A172 (cell line): ENCODE results near the gene SPSB3. TPM values are rescaled to one million over a fixed set of nuclear protein-coding genes. Genes with fewer than 3 reads are reported as not detected.

Experiments
- DNase-seq: peaks from one replicate; pipeline ENCODE4 v3.0.0-alpha.2; 2015; ENCODE audit warnings: low spot score
- total RNA-seq: library from RNA; depleted of rRNA; stranded (reverse); fragments of >200 nt; shearing (Covaris generic); gene quantifications from 2 replicates; pipeline ENCODE4 v1.2.3, GENCODE V29; 2014

SPSB3 gene
- total RNA-seq, 1 experiment from 2014 or later, result 36.7 TPM

DNA sequence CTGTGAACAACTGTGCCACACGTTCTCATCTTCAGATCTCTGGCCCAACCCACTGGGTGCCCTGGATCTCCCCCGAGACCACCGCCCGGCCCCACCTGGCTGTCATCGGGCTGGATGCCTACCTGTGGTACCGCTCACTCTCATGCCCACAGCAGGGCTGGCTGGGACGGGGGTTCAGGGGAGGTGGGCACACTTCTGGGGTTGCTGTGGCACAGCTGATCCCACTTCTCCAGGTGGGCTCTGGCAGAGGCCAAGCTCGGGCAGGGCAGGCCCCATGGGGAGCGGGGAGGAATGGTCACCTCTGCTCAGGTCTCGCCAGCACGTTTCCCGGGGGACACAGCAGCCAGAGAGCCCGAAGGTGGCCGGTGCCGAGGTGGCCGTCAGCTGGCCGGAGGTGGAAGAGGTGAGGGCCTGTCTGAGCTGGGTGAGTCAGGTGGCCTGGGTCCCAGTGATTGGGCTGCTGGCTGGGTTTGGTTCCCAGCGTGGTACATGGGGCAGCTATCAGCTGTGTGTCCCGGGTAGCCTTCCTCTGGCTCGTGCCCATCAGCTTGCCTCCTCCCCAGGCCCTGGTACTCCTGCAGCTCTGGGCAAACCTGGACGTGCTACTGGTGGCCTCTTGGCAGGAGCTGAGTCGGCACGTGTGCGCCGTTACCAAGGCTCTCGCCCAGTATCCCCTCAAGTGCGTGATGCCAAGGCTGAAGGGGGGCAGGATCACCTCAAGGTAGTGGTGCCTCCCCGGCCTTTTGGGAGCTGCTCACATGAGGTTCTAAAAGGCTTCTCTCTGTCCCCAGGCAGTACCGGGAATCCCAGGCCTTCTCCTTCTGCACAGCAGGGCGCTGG lies 7.1 kb downstream of the SPSB3 start:
- DNase-seq, result no peak

DNA sequence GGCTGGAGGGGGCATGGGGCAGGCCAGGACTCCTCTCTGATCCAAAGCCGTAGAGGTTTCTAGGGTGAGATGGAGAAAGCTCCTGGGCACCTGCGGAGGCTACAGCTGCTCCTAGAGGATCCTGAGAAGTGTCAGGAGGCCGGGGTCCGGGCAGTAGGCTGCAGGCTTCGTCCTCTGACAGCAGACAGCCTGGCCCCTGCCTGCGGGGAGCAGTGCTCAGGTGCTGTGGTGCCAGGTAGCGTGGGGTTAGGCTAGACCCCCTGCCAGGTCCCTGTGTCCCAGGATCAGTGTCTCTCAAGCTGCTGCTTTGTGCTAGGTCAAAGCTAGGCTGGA lies 8.0 kb downstream of the SPSB3 start:
- no peak for DNase-seq

GRCh38 chr16:1773703-1774447 lies 8.5 kb downstream of the SPSB3 start:
- no peak for DNase-seq

- peak; percentile 66 for DNase-seq
Observed at GRCh38 chr16:1772908-1773702, 9.3 kb downstream of the SPSB3 start, which contains the start of gene MRPS34. Gene MRPS34 (minus strand): TSS chr16:1773134. CDS start chr16:1773119, 15 bp downstream.

- DNase-seq, result no peak
Observed at GRCh38 chr16:1772362-1772907, 9.9 kb downstream of the SPSB3 start, which contains the start of gene EME2. Gene EME2 (plus strand): TSS chr16:1772810. CDS start chr16:1773228, 418 bp downstream.

DNA sequence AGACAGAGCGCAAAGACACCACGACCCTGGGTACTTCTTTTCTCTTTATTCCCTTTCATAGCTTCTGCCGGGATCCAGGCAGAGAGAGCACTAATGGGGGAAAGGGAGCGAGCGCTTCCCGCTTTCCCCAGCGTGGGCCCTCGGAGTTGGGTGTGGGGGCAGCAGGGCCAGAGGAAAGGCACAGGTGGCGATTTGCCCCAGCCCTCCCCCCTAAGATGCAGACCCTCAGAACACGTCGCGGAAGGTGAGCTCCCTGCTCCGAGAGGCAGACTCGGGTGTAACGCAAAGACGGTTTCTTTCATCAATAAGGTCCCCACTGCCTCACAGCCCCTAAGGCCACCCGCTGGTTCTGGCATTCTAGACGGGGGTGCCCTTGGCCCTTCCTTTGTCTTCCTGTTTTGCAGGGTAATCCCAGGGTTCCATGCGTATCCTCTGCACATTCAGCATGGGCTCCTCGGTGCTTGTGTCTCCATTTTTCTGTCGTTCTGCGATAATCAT lies 10.5 kb downstream of the SPSB3 start:
- no peak for DNase-seq

DNA sequence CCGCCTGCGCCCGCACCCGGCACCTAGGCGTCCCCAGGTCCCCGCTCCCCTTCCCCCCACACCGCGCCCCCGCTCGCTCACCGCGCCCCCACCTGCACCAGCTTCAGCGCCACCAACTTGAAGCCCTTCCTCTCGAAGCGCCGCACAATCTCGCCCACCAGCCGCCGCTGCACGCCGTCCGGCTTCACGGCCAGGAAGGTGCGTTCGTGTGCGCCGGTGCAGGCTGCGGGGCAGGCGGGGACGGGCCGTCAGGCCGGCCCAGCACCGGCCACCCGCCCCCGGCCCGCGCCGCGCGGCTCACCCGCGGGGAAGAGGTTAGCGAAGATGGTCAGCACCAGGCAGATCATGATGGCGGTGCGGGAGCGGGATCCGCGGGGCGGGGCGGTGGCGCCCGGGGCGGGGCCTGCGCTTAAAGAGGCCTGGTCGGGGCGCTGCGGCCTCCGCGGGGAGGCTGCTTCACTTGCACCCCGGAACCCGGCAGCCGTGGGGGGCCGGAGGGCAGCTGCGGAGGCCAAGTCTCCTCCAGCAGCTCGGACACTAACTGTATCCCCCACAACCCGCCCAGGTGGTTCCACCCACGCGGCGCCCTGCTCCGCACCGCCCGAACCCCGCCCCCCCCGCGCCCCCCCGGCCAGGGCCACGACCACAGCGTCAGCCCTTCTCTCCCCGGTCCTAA lies 11.0 kb downstream of the SPSB3 start, which contains the start of gene NME3:
TSS of gene NME3 (minus strand) at position 356 of the 676 bp plus-strand sequence. CDS start at position 347, 9 bp downstream.
- DNase-seq, result no peak

GRCh38 chr16:1770328-1771187 lies 11.8 kb downstream of the SPSB3 start:
- no peak for DNase-seq

GRCh38 chr16:1769402-1770300 lies 12.7 kb downstream of the SPSB3 start:
- DNase-seq, result no peak

DNA sequence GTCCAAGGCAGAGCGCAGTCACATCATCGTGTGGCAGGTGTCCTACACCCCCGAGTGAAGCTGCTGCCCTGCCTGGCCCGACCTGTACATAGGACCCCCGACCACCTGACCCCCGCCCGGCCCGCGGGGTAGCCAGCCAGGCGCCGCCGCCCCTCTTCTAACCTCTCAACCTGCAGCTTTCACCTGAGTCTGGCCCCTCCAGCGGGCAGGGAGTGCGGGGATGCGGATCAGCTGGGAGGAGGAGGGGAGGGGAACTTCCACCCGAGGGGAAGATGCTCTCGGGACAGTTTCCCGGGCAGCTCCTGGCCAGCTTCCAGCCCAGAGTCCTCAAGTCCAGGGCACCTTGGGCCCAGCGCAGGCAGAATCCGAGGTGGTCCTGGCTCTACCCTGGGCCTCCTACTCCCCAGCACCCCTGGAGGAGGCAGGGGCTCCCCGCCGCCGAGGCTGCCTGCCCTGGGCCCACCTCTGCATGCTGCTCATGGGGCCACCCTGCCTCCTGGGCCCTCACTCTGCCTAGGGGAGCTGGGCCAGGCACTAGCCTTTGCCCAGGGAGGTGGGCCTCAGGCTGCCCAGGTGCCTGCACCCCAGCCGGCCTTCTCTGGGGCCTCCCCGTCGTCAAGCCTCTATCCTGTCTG lies 13.5 kb downstream of the SPSB3 start:
- no peak for DNase-seq

DNA sequence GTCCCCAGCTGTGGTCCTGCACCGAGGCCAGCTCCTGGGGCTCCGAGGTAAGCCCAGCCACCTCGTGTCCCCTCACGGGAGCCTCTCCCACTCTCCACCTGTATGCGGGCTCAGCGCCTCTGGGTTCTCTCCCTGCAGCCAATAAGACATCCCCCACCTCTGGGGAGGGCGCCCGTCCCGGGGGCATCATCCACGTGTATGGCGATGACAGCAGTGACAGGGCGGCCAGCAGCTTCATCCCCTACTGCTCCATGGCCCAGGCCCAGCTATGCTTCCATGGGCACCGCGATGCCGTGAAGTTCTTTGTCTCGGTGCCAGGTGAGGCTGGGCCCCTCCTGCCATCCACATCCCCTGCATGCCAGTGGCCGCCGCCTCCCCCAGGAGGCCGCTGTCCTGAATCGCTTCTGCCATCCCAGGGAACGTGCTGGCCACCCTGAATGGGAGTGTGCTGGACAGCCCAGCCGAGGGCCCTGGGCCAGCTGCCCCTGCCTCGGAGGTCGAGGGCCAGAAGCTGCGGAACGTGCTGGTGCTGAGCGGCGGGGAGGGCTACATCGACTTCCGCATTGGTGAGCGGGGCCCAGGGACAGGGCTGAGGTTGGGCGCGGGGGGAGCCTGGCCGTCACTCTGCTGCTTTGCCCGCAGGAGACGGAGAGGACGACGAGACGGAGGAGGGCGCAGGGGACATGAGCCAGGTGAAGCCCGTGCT lies 14.2 kb downstream of the SPSB3 start:
- DNase-seq, result no peak

- DNase-seq, result no peak
Observed at GRCh38 chr16:1767116-1767994, 15.0 kb downstream of the SPSB3 start.

GRCh38 chr16:1766701-1767100 lies 15.7 kb downstream of the SPSB3 start:
- no peak for DNase-seq

DNA sequence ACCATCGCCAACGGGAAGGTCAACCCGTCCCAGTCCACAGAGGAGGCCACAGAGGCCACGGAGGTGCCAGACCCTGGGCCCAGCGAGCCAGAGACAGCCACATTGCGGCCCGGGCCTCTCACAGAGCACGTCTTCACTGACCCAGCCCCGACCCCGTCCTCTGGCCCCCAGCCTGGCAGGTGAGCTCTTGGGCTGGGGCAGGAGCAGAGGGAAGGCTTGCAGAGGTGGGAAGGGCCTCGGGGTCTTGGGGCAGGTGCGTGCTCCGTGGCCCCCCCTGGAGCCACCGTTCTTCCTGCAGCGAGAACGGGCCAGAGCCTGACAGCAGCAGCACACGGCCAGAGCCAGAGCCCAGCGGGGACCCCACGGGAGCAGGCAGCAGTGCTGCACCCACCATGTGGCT lies 16.1 kb downstream of the SPSB3 start:
- no peak for DNase-seq

DNA sequence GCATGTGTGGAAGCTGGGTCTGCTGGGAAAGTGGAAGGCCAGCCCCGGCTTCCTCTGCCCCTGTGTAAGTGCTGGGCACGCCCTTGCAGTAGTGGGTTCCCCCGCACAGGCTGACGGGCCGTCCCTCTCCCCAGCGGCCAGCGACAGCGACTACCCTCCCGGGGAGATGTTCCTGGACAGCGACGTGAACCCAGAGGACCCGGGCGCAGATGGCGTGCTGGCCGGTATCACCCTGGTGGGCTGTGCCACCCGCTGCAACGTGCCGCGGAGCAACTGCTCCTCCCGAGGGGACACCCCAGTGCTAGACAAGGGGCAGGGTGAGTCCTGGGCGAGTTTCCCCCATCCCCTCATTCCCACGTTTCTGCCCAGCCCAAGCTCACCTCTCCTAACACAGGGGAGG lies 16.5 kb downstream of the SPSB3 start:
- DNase-seq, result no peak

- DNase-seq, result no peak
Observed at GRCh38 chr16:1764971-1765370, 17.4 kb downstream of the SPSB3 start.
